Kidney (tissue), 14 donors: ENCODE data around the gene C1orf56. TPM values are rescaled to one million over a fixed set of nuclear protein-coding genes. Genes with fewer than 3 reads are reported as not detected.
A peak's percentile ranks its signal among the peaks of the same experiment; 100 is the strongest.

Experiments
- DNase-seq, 5 donors: peaks; one replicate each; pipeline ENCODE4 v3.0.0-alpha.2; 2013 to 2020
- FAIRE-seq: peaks from 2 replicates; lab custom pipeline; 2012; peaks lifted over from hg19 to GRCh38; lab: Jason Lieb, UNC
- H3K27ac ChIP-seq, 2 donors: one replicate each; pipeline ENCODE4 v1.7.0; 2013; ENCODE audit warnings: low read depth in 2 of 2, low read length in 2 of 2, inconsistent platforms in 1 of 2
- H3K27me3 ChIP-seq: one replicate; pipeline ENCODE4 v1.7.1; 2013; ENCODE audit warnings: low read length, inconsistent platforms; ENCODE audit not compliant: control insufficient read depth, insufficient read depth
- H3K36me3 ChIP-seq, 3 donors: one replicate each; pipeline versions ENCODE4 v1.7.0 to v1.7.1; 2013; ENCODE audit warnings: low read length in 3 of 3, control low read depth in 1 of 3, inconsistent platforms in 1 of 3; ENCODE audit not compliant: insufficient read depth in 3 of 3, control insufficient read depth in 2 of 3
- H3K4me1 ChIP-seq, 3 donors: one replicate each; pipeline versions ENCODE4 v1.7.0 to v1.7.1; 2013; ENCODE audit warnings: low read length in 3 of 3, inconsistent platforms in 1 of 3, low read depth in 1 of 3; ENCODE audit not compliant: control insufficient read depth in 2 of 3, insufficient read depth in 2 of 3
- H3K4me3 ChIP-seq, 3 donors: one replicate each; pipeline versions ENCODE4 v1.7.0 to v1.8.1; 2013; ENCODE audit warnings: low read length in 3 of 3, control low read depth in 1 of 3, inconsistent platforms in 1 of 3
- H3K9ac ChIP-seq, 3 donors: one replicate each; pipeline versions ENCODE4 v1.7.0 to v1.7.1; 2013; ENCODE audit warnings: low read length in 3 of 3, control low read depth in 1 of 3, inconsistent platforms in 1 of 3
- H3K9me3 ChIP-seq, 3 donors: one replicate each; pipeline versions ENCODE4 v1.7.0 to v1.7.1; 2013; ENCODE audit warnings: low read length in 3 of 3, control low read depth in 1 of 3, inconsistent platforms in 1 of 3; ENCODE audit not compliant: control insufficient read depth in 2 of 3, insufficient read depth in 1 of 3
- CTCF ChIP-seq: IDR thresholded peaks from 3 replicates; pipeline ENCODE4 v1.5.1; 2012; ENCODE audit warnings: mild to moderate bottlenecking, moderate library complexity, borderline replicate concordance; ENCODE audit not compliant: insufficient read depth; ENCODE audit errors: extremely low read depth
- intact Hi-C: fragments of 100-400 bp; cut with DNase I; formaldehyde crosslinking; loops from one replicate; pipeline ENCODE4 v1.11.1; 2022
- polyA plus RNA-seq: library from polyadenylated mRNA; stranded (reverse); fragments of 350-450 nt; fragmentation: Illumina TruSeq; extraction: RNeasy Lipid Tissue Mini Kit (QIAGEN cat#74804); gene quantifications from one replicate; pipeline ENCODE4 v1.2.3, GENCODE V29; 2014; ENCODE audit warnings: low read depth, low replicate concordance; ENCODE audit not compliant: insufficient read depth
- total RNA-seq: library from RNA; stranded (reverse); fragmentation: NEBNext Ultra II Directional; extraction: Animal tissue kit (Norgen Biotek cat#: 25700); gene quantifications from one replicate; pipeline ENCODE4 v1.2.1, GENCODE V29; 2021
- donor health status: control.
- donor health status: control.
- donor health status: control.
- donor health status: control.
- donor health status: control.
- donor health status: DM: yes; HTN: yes; CAD: no.
- donor health status: Normal renal cell carcinoma (clear cell type).

Gene C1orf56
- total and polyA plus RNA-seq, 2 donors from 2014 or later = 6.2 to 12.8 TPM

GRCh38 chr1:151009674-151010345 lies 37.7 kb upstream of the C1orf56 start:
- no peaks in the 10 kb centered on the region for H3K27me3 ChIP-seq
- peaks cover 3 to 20% (median 14%) of the 10 kb centered on the region in 3 donors for H3K4me1 ChIP-seq
- DNase-seq (no peak), FAIRE-seq (no peak)
- intact Hi-C loops = no loop called here
- H3K4me3 ChIP-seq = peak overlapping the region in 1 of 3 donors; percentile 95
- no peak overlapping the region for H3K27ac ChIP-seq
- H3K9ac ChIP-seq = peak overlapping the region in 1 of 3 donors; percentile 95
- no peaks in the 10 kb centered on the region for H3K36me3 ChIP-seq
- H3K9me3 ChIP-seq = no peaks in the 10 kb centered on the region
- no peak for TF ChIP-seq CTCF

- Histone ChIP-seq H3K9me3 (no peaks in the 10 kb centered on the region), H3K27ac (no peak overlapping the region), H3K4me1 (peaks cover 3 to 19% (median 14%) of the 10 kb centered on the region in 3 donors), H3K27me3 (no peaks in the 10 kb centered on the region), H3K36me3 (no peaks in the 10 kb centered on the region), H3K9ac (no peak overlapping the region), H3K4me3 (no peak overlapping the region)
- FAIRE-seq (no peak), DNase-seq (no peak)
- intact Hi-C loops = no loop called here
- no peak for TF ChIP-seq CTCF
These were observed 37.2 kb upstream of the C1orf56 start for GRCh38 chr1:151010346-151010726.

GRCh38 chr1:151011154-151011850 lies 36.2 kb upstream of the C1orf56 start:
- no peak for FAIRE-seq
- Histone ChIP-seq H3K27me3 (no peaks in the 10 kb centered on the region), H3K9ac (no peak overlapping the region), H3K4me1 (peaks cover 3 to 19% (median 14%) of the 10 kb centered on the region in 3 donors), H3K27ac (no peak overlapping the region), H3K4me3 (no peak overlapping the region), H3K9me3 (no peaks in the 10 kb centered on the region), H3K36me3 (no peaks in the 10 kb centered on the region)
- intact Hi-C loops = no loop called here
- no peak for TF ChIP-seq CTCF
- no peak for DNase-seq
